ENCODE measurements around the gene EPHA8. TPM values are rescaled to one million over a fixed set of nuclear protein-coding genes. Genes with fewer than 3 reads are reported as not detected.

EPHA8 gene
- total and polyA plus RNA-seq, 3 donors from 2014 or later = 2.3 to 6.0 (median 5.2) TPM

- Histone ChIP-seq H3K4me1 (peaks cover 11% of the 10 kb centered on the region), H3K9me3 (no peaks in the 10 kb centered on the region), H3K27me3 (no peaks in the 10 kb centered on the region), H3K4me3 (no peak overlapping the region), H3K36me3 (ENCODE audit: low read depth, missing control alignments) (no peaks in the 10 kb centered on the region), H3K27ac (no peak overlapping the region)
- no peak for TF ChIP-seq CTCF (IDR thresholded peaks at IDR 0.05)
- TF ChIP-seq POLR2A (IDR thresholded peaks at IDR 0.05) = no peak
- no peak for DNase-seq
- 84 to 86% methylated on average over 17 of the region's 17 CpGs for WGBS, 2 donors
- intact Hi-C loops (cut with DNase I; ENCODE audit: low total_unique reads) = no loop called here
Observed at GRCh38 chr1:22551591-22551990, 11.7 kb upstream of the EPHA8 start.

- no peak overlapping the region for H3K4me3 ChIP-seq
- TF ChIP-seq CTCF (IDR thresholded peaks at IDR 0.05) (no peak), POLR2A (IDR thresholded peaks at IDR 0.05) (no peak)
- WGBS, 2 donors = 57 to 73% methylated on average over 2 to 5 of the region's 5 CpGs
- no peak overlapping the region for H3K27ac ChIP-seq
- H3K4me1 ChIP-seq = peaks cover 14% of the 10 kb centered on the region
- no peaks in the 10 kb centered on the region for H3K9me3 ChIP-seq
- intact Hi-C loops (cut with DNase I; ENCODE audit: low total_unique reads) = no loop called here
- H3K27me3 ChIP-seq = no peaks in the 10 kb centered on the region
- DNase-seq = no peak
- H3K36me3 ChIP-seq (ENCODE audit: low read depth, missing control alignments) = no peaks in the 10 kb centered on the region
Observed at GRCh38 chr1:22552021-22552420, 11.3 kb upstream of the EPHA8 start.

- no peaks in the 10 kb centered on the region for H3K27me3 ChIP-seq
- DNase-seq = no peak
- H3K9me3 ChIP-seq = no peaks in the 10 kb centered on the region
- TF ChIP-seq POLR2A (IDR thresholded peaks at IDR 0.05) (no peak), CTCF (IDR thresholded peaks at IDR 0.05) (no peak)
- H3K27ac ChIP-seq = no peak overlapping the region
- no peaks in the 10 kb centered on the region for H3K36me3 ChIP-seq (ENCODE audit: low read depth, missing control alignments)
- intact Hi-C loops (cut with DNase I; ENCODE audit: low total_unique reads) = no loop called here
- no peak overlapping the region for H3K4me3 ChIP-seq
- peaks cover 14% of the 10 kb centered on the region for H3K4me1 ChIP-seq
- 42 to 67% methylated on average over 6 to 18 of the region's 18 CpGs for WGBS, 2 donors
Observed at GRCh38 chr1:22553104-22553880, 10.0 kb upstream of the EPHA8 start.

GRCh38 chr1:22553991-22554522 lies 9.2 kb upstream of the EPHA8 start:
- intact Hi-C loops (cut with DNase I; ENCODE audit: low total_unique reads) = no loop called here
- no peaks in the 10 kb centered on the region for H3K36me3 ChIP-seq (ENCODE audit: low read depth, missing control alignments)
- H3K4me3 ChIP-seq = no peak overlapping the region
- no peaks in the 10 kb centered on the region for H3K27me3 ChIP-seq
- H3K4me1 ChIP-seq = peaks cover 14% of the 10 kb centered on the region
- H3K9me3 ChIP-seq = no peaks in the 10 kb centered on the region
- no peak overlapping the region for H3K27ac ChIP-seq
- DNase-seq = no peak
- no peak for TF ChIP-seq CTCF (IDR thresholded peaks at IDR 0.05)
- no peak for TF ChIP-seq POLR2A (IDR thresholded peaks at IDR 0.05)
- WGBS, 2 donors = 84 to 94% methylated on average over 8 of the region's 8 CpGs

GRCh38 chr1:22555371-22555656 lies 8.0 kb upstream of the EPHA8 start:
- no peak for TF ChIP-seq POLR2A (IDR thresholded peaks at IDR 0.05)
- no peak for TF ChIP-seq CTCF (IDR thresholded peaks at IDR 0.05)
- H3K4me3 ChIP-seq = no peak overlapping the region
- no peak overlapping the region for H3K27ac ChIP-seq
- H3K4me1 ChIP-seq = peaks cover 14% of the 10 kb centered on the region
- no peaks in the 10 kb centered on the region for H3K36me3 ChIP-seq (ENCODE audit: low read depth, missing control alignments)
- intact Hi-C loops (cut with DNase I; ENCODE audit: low total_unique reads) = no loop called here
- H3K9me3 ChIP-seq = no peaks in the 10 kb centered on the region
- no peak for DNase-seq
- H3K27me3 ChIP-seq = no peaks in the 10 kb centered on the region
- WGBS, 2 donors = 70 to 80% methylated on average over 1 to 3 of the region's 3 CpGs

Data from testis (tissue), 3 donors.